GM12865 (cell line): ENCODE data around the gene GBP5.
"Not testable (repeated sequence)": the region's sequence is repeated elsewhere in the genome, so short reads cannot be mapped to it uniquely, and the experiment has no call there.

Source experiments
- DNase-seq: peaks from one replicate; pipeline ENCODE4 v3.0.0; 2010; ENCODE audit warnings: low read depth
- H3K4me3 ChIP-seq: 2 replicates; pipeline ENCODE4 v1.5.1; 2011; ENCODE audit warnings: mild to moderate bottlenecking, low read depth, low read length, control low read depth
- TF ChIP-seq, protein P1 (sequence below): IDR thresholded peaks from 2 replicates; pipeline ENCODE4 v1.5.1; 2011; ENCODE audit warnings: low read length, control low read depth, low read depth, inconsistent platforms; ENCODE audit not compliant: insufficient read depth; ENCODE audit errors: missing control alignments

The GBP5 gene

DNA sequence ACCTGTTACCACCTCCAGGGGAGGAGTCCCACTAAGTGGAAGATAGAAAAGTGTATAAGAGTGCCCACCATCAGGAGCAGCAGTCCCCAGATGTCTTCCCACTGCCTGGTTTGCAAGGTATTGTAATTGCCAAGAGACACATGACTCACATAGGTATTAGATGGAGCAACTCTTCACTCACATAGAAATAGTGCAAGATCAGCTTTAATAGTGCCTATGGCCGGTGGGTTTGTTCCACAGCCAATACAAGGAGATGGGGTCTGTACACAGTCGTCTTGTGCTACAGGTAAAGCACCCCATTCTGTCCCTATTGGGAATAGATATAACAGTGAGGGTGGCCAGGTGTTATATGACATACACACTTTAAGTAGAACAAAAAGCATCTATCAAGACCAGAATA, 18.6 kb upstream of the GBP5 start:
- DNase-seq: no peak
- TF ChIP-seq, protein P1, sequence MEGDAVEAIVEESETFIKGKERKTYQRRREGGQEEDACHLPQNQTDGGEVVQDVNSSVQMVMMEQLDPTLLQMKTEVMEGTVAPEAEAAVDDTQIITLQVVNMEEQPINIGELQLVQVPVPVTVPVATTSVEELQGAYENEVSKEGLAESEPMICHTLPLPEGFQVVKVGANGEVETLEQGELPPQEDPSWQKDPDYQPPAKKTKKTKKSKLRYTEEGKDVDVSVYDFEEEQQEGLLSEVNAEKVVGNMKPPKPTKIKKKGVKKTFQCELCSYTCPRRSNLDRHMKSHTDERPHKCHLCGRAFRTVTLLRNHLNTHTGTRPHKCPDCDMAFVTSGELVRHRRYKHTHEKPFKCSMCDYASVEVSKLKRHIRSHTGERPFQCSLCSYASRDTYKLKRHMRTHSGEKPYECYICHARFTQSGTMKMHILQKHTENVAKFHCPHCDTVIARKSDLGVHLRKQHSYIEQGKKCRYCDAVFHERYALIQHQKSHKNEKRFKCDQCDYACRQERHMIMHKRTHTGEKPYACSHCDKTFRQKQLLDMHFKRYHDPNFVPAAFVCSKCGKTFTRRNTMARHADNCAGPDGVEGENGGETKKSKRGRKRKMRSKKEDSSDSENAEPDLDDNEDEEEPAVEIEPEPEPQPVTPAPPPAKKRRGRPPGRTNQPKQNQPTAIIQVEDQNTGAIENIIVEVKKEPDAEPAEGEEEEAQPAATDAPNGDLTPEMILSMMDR: no peak
- no peak overlapping the region for H3K4me3 ChIP-seq

DNA sequence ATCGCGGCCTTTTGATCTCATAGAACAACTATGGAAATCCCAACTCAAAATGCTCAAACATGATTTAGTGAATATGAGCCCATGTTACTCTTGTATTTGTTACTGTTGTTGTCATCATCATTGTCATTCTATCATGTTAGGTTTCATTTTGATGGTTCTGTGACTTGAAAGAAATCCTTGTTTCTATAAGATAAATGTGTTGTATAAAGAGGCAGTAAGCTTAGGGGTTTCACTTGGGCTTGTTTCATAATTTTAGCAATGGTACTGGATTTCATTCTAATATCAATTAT, 15.3 kb upstream of the GBP5 start:
- TF ChIP-seq, protein P1: no peak
- DNase-seq: no peak
- no peak overlapping the region for H3K4me3 ChIP-seq

DNA sequence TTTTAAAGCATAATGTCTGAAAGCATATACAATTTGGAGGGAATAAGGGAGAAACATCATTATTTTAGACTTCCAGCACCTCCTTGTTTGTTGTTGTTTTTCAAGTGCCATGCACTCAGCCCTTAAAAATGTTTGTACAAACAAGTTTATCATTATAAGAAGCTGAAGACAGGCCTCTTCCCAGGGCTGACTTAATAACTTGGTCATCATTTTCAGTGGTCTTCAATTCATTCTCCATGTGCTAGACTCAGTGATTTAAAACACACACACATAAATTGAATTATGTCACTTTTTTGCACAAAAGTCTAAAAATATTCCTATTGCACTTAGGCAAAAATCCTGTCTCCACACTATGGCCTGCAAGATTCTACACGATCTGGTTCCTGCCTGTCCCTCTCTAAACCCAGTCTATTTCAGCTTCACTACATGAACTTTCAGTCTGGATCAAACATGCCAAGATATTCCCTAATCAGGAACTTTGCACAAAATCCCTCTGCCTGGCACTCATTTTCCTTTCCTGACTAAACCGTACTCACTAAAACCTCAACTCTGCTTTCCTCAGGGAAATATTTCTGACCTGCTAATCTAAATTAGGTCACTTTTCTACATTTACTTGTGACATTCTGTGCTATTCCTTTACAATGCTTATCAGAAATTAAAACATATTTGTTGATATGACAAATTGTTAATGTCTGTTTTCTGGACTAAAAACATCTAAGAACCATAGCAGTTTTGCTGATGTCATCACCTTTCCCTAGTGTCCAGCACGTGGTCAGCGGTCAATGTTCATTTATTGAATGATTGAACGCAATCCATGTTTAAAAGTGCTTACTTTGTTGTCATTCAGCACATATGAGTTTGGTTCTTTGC, 14.8 kb upstream of the GBP5 start:
- DNase-seq: no peak
- TF ChIP-seq, protein P1: no peak
- H3K4me3 ChIP-seq: no peak overlapping the region

DNA sequence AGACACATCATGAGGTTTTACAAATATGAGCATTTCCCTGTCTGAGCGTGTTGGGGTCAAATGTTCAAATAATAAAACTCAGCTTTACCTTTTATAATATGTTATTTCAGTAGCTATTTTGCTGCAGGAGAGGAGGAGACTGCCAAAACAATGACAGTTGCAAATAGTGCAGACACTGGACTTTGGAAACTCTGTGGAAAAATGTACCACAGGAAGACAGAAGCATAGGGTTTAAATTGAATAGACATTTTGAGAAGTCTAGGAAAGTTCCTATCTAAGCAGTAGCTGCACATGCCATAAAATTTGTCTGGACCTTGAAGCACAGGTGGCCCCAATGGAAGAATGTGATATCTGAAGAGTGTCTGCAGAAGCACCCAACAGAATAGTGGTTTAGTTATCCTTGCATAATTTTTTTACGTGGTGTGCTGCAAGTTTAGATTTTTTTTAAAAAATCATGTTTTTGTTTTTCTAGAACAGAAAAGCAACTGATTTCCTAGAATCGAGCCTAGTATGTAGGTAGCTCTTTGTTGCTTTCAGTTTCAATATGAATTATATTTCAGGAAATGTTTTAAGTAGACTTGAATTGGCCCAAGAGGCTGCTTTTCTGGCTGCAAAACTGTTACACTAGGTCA, 14.0 kb upstream of the GBP5 start:
- DNase-seq: peak; percentile 47
- H3K4me3 ChIP-seq: peak overlapping the region; percentile 6; the same call in 1 of the 2 replicates
- TF ChIP-seq, protein P1: no peak

DNA sequence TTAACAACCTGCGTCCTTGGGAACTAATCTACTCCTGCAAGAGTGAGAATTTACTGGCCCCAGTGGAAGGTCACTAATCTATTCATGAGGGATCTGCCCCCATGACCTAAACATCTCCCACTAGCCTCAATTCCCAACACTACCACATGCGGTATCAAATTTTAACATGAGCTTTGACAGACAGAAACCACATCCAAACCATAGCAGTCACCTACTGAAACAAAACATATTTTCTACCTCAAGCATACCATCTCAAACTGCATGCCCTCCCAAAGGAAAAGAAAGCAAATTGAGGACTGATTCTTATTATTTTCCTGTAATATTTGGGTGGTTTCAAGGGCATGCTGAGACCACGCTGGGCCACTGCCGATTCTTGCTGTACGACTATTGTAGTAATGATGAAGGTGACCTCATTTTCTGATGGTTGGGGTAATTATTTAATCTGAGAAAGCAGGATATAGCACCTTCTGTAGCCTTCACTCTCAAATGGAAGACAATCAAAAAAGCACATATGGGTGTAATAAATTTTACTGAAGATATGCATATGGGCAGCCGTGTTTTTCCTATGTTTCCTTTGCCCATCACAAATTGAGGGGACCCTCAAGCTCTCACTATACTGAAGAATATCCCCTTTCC, 13.2 kb upstream of the GBP5 start:
- DNase-seq: no peak
- TF ChIP-seq, protein P1: no peak
- no peak overlapping the region for H3K4me3 ChIP-seq

DNA sequence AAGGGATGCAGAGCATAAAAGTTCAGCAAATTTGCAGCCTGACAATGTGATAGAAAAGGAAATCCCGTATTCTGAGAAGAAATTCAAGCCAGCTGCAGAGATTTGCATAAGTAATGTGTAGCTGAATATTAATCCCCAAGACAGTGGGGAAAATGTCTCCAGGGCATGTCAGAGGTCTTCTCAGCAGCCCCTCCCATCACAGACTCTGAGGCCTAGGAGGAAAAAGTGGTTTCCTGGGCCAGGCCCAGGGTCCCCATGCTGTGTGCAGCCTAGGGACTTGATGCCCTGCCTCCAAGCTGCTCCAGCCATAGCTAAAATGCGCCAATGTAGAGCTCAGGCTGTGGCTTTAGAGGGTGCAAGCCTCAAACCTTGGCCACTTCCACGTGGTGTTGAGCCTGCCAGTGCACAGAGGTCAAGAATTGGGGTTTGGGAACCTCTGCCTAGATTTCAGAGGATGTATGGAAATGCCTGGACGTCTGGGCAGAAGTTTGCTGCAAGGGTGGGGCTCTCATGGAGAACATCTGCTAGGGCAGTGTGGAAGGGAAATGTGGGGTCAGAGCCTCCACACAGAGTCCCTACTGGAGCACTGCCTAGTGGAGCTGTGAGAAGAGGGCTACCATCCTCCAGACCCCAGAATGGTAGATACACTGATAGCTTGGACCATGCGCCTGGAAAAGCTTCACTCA, 11.6 kb upstream of the GBP5 start:
- DNase-seq, H3K4me3 ChIP-seq: not testable (repeated sequence)

DNA sequence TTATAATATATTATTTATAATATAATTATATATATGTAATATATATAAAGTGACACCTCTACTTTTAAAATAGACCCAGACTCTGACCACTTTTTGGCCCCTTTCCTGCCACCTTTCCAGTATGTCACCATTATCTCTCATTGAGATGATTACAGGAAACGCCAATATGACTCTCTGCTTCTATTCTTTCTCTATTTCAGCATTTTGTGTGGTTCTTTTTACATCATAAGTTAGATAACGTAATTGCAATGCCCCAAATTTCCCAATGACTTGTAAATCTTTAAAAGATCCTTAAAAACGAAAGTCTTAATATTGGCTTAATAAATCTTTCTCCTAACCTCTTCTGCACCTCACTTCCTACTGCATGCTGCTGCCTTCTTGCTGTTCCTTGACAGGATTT, 8.1 kb upstream of the GBP5 start:
- no peak for DNase-seq
- TF ChIP-seq, protein P1: no peak

More for the DNA sequence above, 8.1 kb upstream of the GBP5 start:
- H3K4me3 ChIP-seq: no peak overlapping the region
